Effector memory CD8-positive, alpha-beta T cell (primary cell): ENCODE results near the gene SENP5.
"Not testable (repeated sequence)": the region's sequence is repeated elsewhere in the genome, so short reads cannot be mapped to it uniquely, and the experiment has no call there.

Experiments
- ATAC-seq: fragments of 150-1000 bp; cut with Tn5 transposase; replicated peaks from 2 replicates; pipeline ENCODE4 v1.10.0; 2021; ENCODE audit warnings: mild to moderate bottlenecking, moderate library complexity
- DNase-seq, 3 experiments: peaks; one replicate each; pipeline ENCODE4 v3.0.0; 2021
- H3K27ac Mint-ChIP-seq, 2 donors: one replicate each; pipeline ENCODE4 v1.8.0; 2022; ENCODE audit warnings: mild to moderate bottlenecking in 2 of 2, mixed read lengths in 2 of 2, moderate library complexity in 2 of 2
- H3K27me3 Mint-ChIP-seq, 2 donors: one replicate each; pipeline ENCODE4 v1.8.0; 2022; ENCODE audit warnings: mixed read lengths in 2 of 2
- H3K36me3 Mint-ChIP-seq: one replicate; pipeline ENCODE4 v1.8.0; 2022; ENCODE audit warnings: mild to moderate bottlenecking, moderate library complexity, mixed read lengths; ENCODE audit not compliant: insufficient read depth
- H3K4me1 Mint-ChIP-seq, 2 donors: one replicate each; pipeline ENCODE4 v1.8.0; 2022; ENCODE audit warnings: low read depth in 2 of 2, mixed read lengths in 2 of 2
- H3K4me3 Mint-ChIP-seq, 2 donors: one replicate each; pipeline ENCODE4 v1.8.0; 2022; ENCODE audit warnings: mild to moderate bottlenecking in 2 of 2, mixed read lengths in 2 of 2, moderate library complexity in 2 of 2
- H3K9me3 Mint-ChIP-seq, 2 donors: one replicate each; pipeline ENCODE4 v1.8.0; 2022; ENCODE audit warnings: mixed read lengths in 2 of 2

SENP5 gene

GRCh38 chr3:196938576-196938975, 70.9 kb downstream of the SENP5 start:
- H3K27ac Mint-ChIP-seq: no peak overlapping the region
- H3K4me1 Mint-ChIP-seq: peaks cover 24 to 31% of the 10 kb centered on the region in 2 donors
- ATAC-seq (no peak), DNase-seq (no peak)
- no peaks in the 10 kb centered on the region for H3K27me3 Mint-ChIP-seq
- H3K9me3 Mint-ChIP-seq: no peaks in the 10 kb centered on the region
- H3K4me3 Mint-ChIP-seq: no peak overlapping the region
- peaks cover 80% of the 10 kb centered on the region for H3K36me3 Mint-ChIP-seq

GRCh38 chr3:196941729-196942225, 74.1 kb downstream of the SENP5 start:
- Mint-ChIP-seq H3K4me3 (peak overlapping the region; percentile 92 to 99), H3K4me1 (peaks cover 35 to 36% of the 10 kb centered on the region in 2 donors), H3K27me3 (no peaks in the 10 kb centered on the region), H3K27ac (peak overlapping the region; percentile 99), H3K36me3 (peaks cover 59% of the 10 kb centered on the region), H3K9me3 (no peaks in the 10 kb centered on the region)
- DNase-seq (peak in 2 of 3 experiments; percentile 47 to 53), ATAC-seq (peak; percentile 36)

GRCh38 chr3:196942226-196942914, 74.7 kb downstream of the SENP5 start, which contains the start of gene NCBP2:
NCBP2 (minus strand) TSS chr3:196942528; CDS start chr3:196942503, 25 bp downstream.
- H3K27ac Mint-ChIP-seq: peak within 1 kb of the TSS; percentile 99
- peak within 1 kb of the TSS; percentile 92 to 99 for H3K4me3 Mint-ChIP-seq
- H3K36me3 Mint-ChIP-seq: peaks cover 53% of the 10 kb centered on the region
- ATAC-seq: peak; percentile 90
- no peaks in the 10 kb centered on the region for H3K27me3 Mint-ChIP-seq
- H3K4me1 Mint-ChIP-seq: peaks cover 35 to 36% of the 10 kb centered on the region in 2 donors
- no peaks in the 10 kb centered on the region for H3K9me3 Mint-ChIP-seq
- peak; percentile 100 for DNase-seq

- peaks cover 48% of the 10 kb centered on the region for H3K36me3 Mint-ChIP-seq
- H3K27me3 Mint-ChIP-seq: no peaks in the 10 kb centered on the region
- H3K27ac Mint-ChIP-seq: peak overlapping the region; percentile 99
- H3K9me3 Mint-ChIP-seq: no peaks in the 10 kb centered on the region
- peaks cover 35 to 36% of the 10 kb centered on the region in 2 donors for H3K4me1 Mint-ChIP-seq
- ATAC-seq (peak; percentile 4), DNase-seq (peak in 2 of 3 experiments; percentile 13 to 16)
- H3K4me3 Mint-ChIP-seq: peak overlapping the region; percentile 92 to 99
These were observed 75.2 kb downstream of the SENP5 start for GRCh38 chr3:196942915-196943277.

GRCh38 chr3:196944037-196944790, 76.5 kb downstream of the SENP5 start:
- H3K27ac Mint-ChIP-seq: peak overlapping the region; percentile 99
- peak overlapping the region; percentile 92 to 99 for H3K4me3 Mint-ChIP-seq
- DNase-seq, ATAC-seq, H3K9me3 Mint-ChIP-seq, H3K27me3 Mint-ChIP-seq: not testable (repeated sequence)
- peaks cover 35 to 36% of the 10 kb centered on the region in 2 donors for H3K4me1 Mint-ChIP-seq
- H3K36me3 Mint-ChIP-seq: peaks cover 35% of the 10 kb centered on the region

GRCh38 chr3:196947136-196947859, 79.6 kb downstream of the SENP5 start:
- Mint-ChIP-seq H3K27me3 (no peaks in the 10 kb centered on the region), H3K4me3 (no peak overlapping the region), H3K36me3 (peaks cover 21% of the 10 kb centered on the region), H3K9me3 (no peaks in the 10 kb centered on the region), H3K4me1 (peaks cover 14 to 18% of the 10 kb centered on the region in 2 donors), H3K27ac (peak overlapping the region in 1 of 2 donors; percentile 32)
- DNase-seq (no peak), ATAC-seq (no peak)

- DNase-seq: no peak
- H3K4me1 Mint-ChIP-seq: peaks cover 12 to 17% of the 10 kb centered on the region in 2 donors
- no peak for ATAC-seq
- H3K36me3 Mint-ChIP-seq: peaks cover 16% of the 10 kb centered on the region
- H3K27ac Mint-ChIP-seq: peak overlapping the region in 1 of 2 donors; percentile 32
- H3K4me3 Mint-ChIP-seq: no peak overlapping the region
- no peaks in the 10 kb centered on the region for H3K27me3 Mint-ChIP-seq
- H3K9me3 Mint-ChIP-seq: no peaks in the 10 kb centered on the region
These were observed 80.2 kb downstream of the SENP5 start for GRCh38 chr3:196947860-196948441.

- H3K36me3 Mint-ChIP-seq: peaks cover 9% of the 10 kb centered on the region
- H3K4me1 Mint-ChIP-seq: peaks cover 5 to 10% of the 10 kb centered on the region in 2 donors
- ATAC-seq: no peak
- no peaks in the 10 kb centered on the region for H3K9me3 Mint-ChIP-seq
- DNase-seq: no peak
- no peak overlapping the region for H3K27ac Mint-ChIP-seq
- no peaks in the 10 kb centered on the region for H3K27me3 Mint-ChIP-seq
- H3K4me3 Mint-ChIP-seq: no peak overlapping the region
These were observed 80.9 kb downstream of the SENP5 start for GRCh38 chr3:196948442-196949284.

GRCh38 chr3:196949285-196949619, 81.5 kb downstream of the SENP5 start:
- no peaks in the 10 kb centered on the region for H3K27me3 Mint-ChIP-seq
- peaks cover 4 to 7% of the 10 kb centered on the region in 2 donors for H3K4me1 Mint-ChIP-seq
- ATAC-seq (no peak), DNase-seq (no peak)
- H3K36me3 Mint-ChIP-seq: peaks cover 7% of the 10 kb centered on the region
- peak overlapping the region in 1 of 2 donors; percentile 17 for H3K27ac Mint-ChIP-seq
- H3K9me3 Mint-ChIP-seq: no peaks in the 10 kb centered on the region
- no peak overlapping the region for H3K4me3 Mint-ChIP-seq

GRCh38 chr3:196949750-196950149, 82.0 kb downstream of the SENP5 start:
- ATAC-seq (no peak), DNase-seq (no peak)
- Mint-ChIP-seq H3K27ac (peak overlapping the region in 1 of 2 donors; percentile 17), H3K27me3 (peaks cover 0 to 4% of the 10 kb centered on the region in 2 donors), H3K4me1 (peaks cover 2% of the 10 kb centered on the region in 2 donors), H3K4me3 (no peak overlapping the region), H3K36me3 (peaks cover 4% of the 10 kb centered on the region), H3K9me3 (no peaks in the 10 kb centered on the region)

- no peak overlapping the region for H3K4me3 Mint-ChIP-seq
These were observed 83.7 kb downstream of the SENP5 start for GRCh38 chr3:196951371-196951770.

GRCh38 chr3:196954832-196955231, 87.1 kb downstream of the SENP5 start:
- peak overlapping the region in 1 of 2 donors; percentile 9 for H3K27ac Mint-ChIP-seq
- no peak overlapping the region for H3K4me3 Mint-ChIP-seq
- peaks cover 0 to 4% of the 10 kb centered on the region in 2 donors for H3K27me3 Mint-ChIP-seq
- DNase-seq: no peak
- no peaks in the 10 kb centered on the region for H3K36me3 Mint-ChIP-seq
- ATAC-seq: no peak
- no peaks in the 10 kb centered on the region for H3K9me3 Mint-ChIP-seq
- H3K4me1 Mint-ChIP-seq: no peaks in the 10 kb centered on the region

More at GRCh38 chr3:196951371-196951770, 83.7 kb downstream of the SENP5 start:
- Mint-ChIP-seq H3K36me3 (no peaks in the 10 kb centered on the region), H3K4me1 (no peaks in the 10 kb centered on the region), H3K27me3 (peaks cover 0 to 4% of the 10 kb centered on the region in 2 donors), H3K27ac (no peak overlapping the region), H3K9me3 (no peaks in the 10 kb centered on the region)
- ATAC-seq (no peak), DNase-seq (no peak)
